PFSK-1 (cell line): ENCODE results near the gene GUCY2C.

Experiments used
- POLR2AphosphoS5 ChIP-seq: IDR thresholded peaks from 2 replicates; pipeline ENCODE4 v1.6.1; 2012; ENCODE audit warnings: low read depth, mild to moderate bottlenecking, control low read depth, low read length, moderate library complexity
- SIN3A ChIP-seq: IDR thresholded peaks from 2 replicates; pipeline ENCODE4 v1.6.1; 2012; ENCODE audit warnings: mild to moderate bottlenecking, low read length, moderate library complexity, borderline replicate concordance; ENCODE audit not compliant: insufficient read depth
- TAF1 ChIP-seq: IDR thresholded peaks from 2 replicates; pipeline ENCODE4 v1.6.1; 2012; ENCODE audit warnings: low read length, control low read depth, borderline replicate concordance; ENCODE audit not compliant: insufficient read depth
- TF ChIP-seq, protein P1 (sequence below), 2 experiments: IDR thresholded peaks; 2 replicates each; pipeline versions ENCODE4 v1.6.1 to v1.8.0; 2011 to 2012; ENCODE audit warnings: low read depth in 2 of 2, low read length in 2 of 2, control low read depth in 1 of 2, inconsistent platforms in 1 of 2, mild to moderate bottlenecking in 1 of 2, moderate library complexity in 1 of 2; ENCODE audit not compliant: insufficient read depth in 1 of 2

DNA sequence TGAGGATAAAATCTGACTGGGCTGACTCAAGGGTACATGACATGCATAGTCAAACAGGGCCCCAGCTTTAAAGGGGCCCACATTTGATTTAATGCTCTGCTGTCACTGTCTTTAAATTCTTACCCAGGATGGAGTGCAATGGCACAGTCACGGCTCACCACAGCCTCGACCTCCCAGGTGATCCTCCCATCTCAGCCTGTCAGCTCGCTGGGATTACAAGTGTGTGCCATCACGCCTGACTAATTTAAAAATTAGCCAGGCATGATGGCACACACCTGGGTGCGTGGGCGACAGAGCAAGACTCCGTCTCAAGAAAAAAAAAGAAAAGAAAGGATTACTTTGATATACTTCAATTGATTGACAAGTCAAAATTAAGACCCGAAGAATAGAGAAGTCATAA, 119.5 kb downstream of the GUCY2C start:
- TF ChIP-seq, protein P1, sequence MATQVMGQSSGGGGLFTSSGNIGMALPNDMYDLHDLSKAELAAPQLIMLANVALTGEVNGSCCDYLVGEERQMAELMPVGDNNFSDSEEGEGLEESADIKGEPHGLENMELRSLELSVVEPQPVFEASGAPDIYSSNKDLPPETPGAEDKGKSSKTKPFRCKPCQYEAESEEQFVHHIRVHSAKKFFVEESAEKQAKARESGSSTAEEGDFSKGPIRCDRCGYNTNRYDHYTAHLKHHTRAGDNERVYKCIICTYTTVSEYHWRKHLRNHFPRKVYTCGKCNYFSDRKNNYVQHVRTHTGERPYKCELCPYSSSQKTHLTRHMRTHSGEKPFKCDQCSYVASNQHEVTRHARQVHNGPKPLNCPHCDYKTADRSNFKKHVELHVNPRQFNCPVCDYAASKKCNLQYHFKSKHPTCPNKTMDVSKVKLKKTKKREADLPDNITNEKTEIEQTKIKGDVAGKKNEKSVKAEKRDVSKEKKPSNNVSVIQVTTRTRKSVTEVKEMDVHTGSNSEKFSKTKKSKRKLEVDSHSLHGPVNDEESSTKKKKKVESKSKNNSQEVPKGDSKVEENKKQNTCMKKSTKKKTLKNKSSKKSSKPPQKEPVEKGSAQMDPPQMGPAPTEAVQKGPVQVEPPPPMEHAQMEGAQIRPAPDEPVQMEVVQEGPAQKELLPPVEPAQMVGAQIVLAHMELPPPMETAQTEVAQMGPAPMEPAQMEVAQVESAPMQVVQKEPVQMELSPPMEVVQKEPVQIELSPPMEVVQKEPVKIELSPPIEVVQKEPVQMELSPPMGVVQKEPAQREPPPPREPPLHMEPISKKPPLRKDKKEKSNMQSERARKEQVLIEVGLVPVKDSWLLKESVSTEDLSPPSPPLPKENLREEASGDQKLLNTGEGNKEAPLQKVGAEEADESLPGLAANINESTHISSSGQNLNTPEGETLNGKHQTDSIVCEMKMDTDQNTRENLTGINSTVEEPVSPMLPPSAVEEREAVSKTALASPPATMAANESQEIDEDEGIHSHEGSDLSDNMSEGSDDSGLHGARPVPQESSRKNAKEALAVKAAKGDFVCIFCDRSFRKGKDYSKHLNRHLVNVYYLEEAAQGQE (IDR thresholded peaks at IDR 0.05; ENCODE audit: insufficient read depth in 1 of 2, low read depth in 2 of 2, low read length in 2 of 2) = no peak
- TF ChIP-seq SIN3A (no peak), POLR2AphosphoS5 (no peak), TAF1 (no peak)
